HG03571 (cell line): Measurements from ENCODE around the gene CCDC124.
"Not testable (repeated sequence)": the region's sequence is repeated elsewhere in the genome, so short reads cannot be mapped to it uniquely, and the experiment has no call there.

Experiments
- ATAC-seq: cut with Tn5 transposase; IDR thresholded peaks from one replicate; pipeline ENCODE4 v1.9.1; 2021; ENCODE audit not compliant: unreplicated experiment

The CCDC124 gene

GRCh38 chr19:17932485-17933338 is at the start of gene CCDC124:
Gene CCDC124 (plus strand): TSS chr19:17933015. CDS start chr19:17936421, 3,406 bp downstream.
- peak; percentile 60 for ATAC-seq

DNA sequence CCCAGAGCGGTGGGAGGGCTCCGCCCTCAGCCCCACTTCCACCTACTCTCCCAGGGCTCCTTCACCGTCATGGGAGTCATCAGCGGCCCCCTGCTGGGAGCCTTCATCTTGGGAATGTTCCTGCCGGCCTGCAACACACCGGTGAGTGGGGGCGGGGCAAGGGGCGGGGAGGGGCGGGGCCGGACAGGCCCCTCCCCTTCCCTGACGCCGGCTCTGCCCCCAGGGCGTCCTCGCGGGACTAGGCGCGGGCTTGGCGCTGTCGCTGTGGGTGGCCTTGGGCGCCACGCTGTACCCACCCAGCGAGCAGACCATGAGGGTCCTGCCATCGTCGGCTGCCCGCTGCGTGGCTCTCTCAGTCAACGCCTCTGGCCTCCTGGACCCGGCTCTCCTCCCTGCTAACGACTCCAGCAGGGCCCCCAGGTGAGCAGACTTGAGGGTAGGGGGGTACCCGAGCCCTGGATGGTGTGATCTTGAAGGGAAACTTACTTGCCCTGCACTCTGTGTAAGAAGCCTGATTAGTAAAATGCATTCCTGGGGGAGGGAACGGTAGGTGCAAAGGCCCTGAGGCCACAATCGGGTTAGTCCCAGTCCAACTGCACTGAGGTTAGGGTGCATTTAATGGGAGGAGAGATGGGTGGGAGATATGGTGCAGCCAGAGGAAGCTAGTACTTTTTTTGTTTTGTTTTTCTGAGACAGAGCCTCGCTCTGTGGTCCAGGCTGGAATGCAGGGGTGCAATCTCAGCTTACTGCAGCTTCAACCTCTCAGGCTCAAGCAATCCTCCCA is 49.0 kb upstream of the CCDC124 start:
- ATAC-seq: no peak

- ATAC-seq: no peak
Measured at GRCh38 chr19:17886515-17886914, 46.3 kb upstream of the CCDC124 start.

- ATAC-seq: not testable (repeated sequence)
Measured at GRCh38 chr19:17887221-17887620, 45.6 kb upstream of the CCDC124 start.

- ATAC-seq: no peak
Measured at GRCh38 chr19:17888260-17888659, 44.6 kb upstream of the CCDC124 start.

DNA sequence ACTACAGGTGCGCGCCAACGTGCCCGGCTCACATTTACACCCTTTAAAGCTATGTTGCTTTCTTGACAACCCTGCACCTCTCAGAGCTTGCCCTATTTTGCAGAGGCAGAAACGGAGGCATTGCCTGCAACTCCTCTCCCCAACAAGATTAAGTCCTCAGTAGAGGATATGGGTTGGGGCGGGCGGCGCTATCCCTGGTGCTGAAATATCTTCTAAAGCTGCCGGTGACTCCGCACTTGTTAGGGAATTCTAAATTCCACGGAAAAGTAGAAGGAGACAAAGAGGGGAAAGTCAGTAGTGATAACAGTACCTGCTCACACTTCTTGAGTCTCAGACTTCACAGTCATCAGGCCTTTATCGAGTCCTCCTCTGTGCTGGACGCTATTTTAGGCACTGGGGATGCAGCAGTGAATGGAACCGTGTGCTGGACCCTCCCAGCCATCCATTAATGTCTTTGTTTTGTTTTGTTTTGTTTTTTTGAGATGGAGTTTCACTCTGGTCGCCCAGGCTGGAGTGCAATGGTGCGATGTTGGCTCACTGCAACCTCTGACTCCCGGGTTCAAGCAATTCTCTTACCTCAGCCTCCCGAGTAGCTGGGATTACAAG is 43.1 kb upstream of the CCDC124 start:
- no peak for ATAC-seq

DNA sequence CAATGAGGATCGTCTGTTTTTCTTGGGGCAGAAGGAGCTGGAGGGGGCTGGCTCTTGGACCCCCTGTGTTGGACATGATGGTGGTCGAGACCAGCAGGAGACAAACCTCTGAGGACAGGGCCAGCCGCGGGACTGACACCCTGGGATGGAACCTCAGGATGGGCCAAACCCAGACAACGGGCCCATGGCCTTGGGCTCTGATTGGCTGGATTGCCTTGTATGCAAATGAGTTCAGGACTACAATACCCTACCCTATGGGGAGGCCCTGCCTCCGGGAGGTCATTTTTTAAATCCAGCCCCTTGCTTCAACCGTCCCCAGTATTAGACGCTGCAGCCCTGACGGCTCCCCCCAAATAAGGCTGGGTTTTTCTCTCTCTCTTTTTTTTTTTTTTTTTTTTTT is 39.0 kb upstream of the CCDC124 start:
- no peak for ATAC-seq

DNA sequence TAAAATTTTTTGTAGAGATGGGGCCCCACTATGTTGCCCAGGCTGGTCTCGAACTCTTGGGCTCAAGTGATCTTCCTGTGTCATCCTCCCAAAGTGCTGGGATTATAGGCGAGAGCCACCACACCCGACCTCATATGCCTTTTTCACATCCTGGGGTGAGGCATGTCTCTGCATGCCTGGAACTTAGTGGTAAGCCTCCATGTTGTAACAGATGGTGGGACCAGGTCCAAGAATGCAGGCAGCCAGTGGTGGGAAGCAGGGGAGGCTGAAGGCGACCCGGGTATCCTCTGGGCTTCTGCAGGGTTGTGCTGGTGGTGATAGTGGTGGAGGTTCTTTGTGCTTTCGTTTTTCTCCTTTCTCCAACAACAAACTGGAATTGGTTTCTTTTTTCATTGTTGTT is 30.1 kb upstream of the CCDC124 start:
- no peak for ATAC-seq

DNA sequence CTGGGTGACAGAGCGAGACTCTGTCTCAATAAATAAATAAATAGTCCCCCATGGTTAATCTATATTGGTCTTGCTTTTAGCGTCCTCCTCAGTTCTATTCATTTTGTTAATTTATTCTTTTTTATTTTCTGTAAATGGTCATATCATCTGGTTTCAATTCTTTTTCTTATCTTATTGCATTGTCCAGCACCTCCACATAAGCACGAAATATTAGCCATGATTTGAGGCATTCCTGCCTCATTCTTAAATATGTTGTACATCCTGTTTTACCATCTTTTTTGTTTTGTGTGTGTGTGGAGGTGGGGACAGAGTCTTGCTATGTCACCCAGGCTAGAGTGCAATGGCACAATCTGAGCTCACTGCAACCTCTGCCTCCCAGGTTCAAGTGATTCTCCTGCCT is 24.6 kb upstream of the CCDC124 start:
- no peak for ATAC-seq

DNA sequence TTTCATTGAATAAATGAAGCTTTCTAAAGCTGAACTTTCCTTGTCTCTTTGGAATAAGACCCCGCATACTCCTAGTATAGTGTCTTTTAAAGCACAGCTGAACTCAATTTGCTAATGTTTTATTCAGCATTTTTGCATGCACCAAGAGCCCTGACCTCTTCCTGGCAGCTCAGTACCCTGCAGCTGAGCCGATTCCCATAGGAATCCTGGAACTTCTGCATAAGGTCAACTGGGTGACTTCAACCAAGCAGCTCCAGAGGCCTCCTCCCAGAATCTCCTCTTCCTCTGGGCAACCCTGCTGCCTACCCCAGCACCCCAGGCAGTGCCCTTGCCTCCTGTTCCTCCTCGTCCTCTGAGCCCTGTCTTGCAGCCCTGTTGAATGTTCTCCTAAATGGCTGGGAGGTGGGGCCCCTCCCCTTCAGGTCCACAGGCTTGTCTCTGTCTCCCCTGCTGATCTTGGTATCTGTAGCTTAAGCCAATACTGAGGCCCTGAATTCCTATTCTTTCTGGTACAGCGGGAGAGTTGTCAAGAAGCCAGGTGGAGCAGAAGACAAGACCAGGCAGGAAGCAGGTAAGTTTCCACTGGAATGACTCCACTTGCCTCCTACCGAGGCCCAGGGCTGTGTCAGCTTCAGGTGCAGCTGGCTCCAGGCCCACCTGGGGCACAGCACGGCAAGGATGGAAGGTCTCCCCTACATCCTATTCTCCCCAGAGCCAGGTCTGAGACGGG is 23.6 kb upstream of the CCDC124 start:
- no peak for ATAC-seq

GRCh38 chr19:17910791-17911360 is 21.9 kb upstream of the CCDC124 start:
- ATAC-seq: no peak

- no peak for ATAC-seq
Measured at GRCh38 chr19:17915940-17916593, 16.7 kb upstream of the CCDC124 start.

- not testable (repeated sequence) for ATAC-seq
Measured at GRCh38 chr19:17918151-17918550, 14.7 kb upstream of the CCDC124 start.

GRCh38 chr19:17919122-17919521 is 13.7 kb upstream of the CCDC124 start:
- not testable (repeated sequence) for ATAC-seq

- ATAC-seq: no peak
Measured at GRCh38 chr19:17920527-17920926, 12.3 kb upstream of the CCDC124 start.

DNA sequence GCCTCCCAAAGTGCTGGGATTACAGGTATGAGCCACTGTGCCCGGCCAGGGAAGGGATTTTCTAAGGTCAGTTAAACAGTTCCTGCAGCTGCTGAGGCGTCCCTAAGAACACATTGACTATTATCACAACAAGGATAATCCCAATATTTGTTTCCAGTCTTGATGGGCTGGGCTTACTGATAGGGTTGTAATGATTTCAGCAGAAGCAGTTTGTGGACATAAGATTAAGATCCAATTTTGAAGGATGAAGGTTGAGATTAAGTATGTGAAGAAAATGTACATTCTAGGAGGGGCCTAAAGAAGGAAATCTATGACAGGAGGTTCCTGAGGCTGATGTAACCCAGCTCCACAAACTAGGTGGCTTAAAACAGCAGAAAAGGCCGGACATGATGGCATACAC is 10.7 kb upstream of the CCDC124 start:
- ATAC-seq: no peak

DNA sequence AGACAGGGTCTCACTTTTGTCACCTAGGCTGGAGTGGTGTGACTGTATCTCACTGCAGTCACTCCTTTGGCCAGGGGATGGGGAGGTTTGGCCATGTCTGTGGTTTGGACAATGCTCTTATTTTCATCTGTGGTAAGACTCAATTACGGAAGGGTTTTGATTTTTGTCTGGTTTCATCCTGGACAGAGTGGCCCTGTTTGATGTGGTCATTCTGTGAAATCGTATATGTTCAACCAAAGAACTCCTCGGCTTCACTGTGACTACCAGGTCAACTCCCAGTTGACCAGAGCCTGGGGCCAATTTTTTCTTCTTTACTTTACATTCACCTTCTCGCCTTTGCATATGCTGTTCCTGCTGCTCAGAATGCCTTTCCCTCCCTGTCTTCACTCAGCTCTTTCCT is 6.8 kb upstream of the CCDC124 start:
- no peak for ATAC-seq

DNA sequence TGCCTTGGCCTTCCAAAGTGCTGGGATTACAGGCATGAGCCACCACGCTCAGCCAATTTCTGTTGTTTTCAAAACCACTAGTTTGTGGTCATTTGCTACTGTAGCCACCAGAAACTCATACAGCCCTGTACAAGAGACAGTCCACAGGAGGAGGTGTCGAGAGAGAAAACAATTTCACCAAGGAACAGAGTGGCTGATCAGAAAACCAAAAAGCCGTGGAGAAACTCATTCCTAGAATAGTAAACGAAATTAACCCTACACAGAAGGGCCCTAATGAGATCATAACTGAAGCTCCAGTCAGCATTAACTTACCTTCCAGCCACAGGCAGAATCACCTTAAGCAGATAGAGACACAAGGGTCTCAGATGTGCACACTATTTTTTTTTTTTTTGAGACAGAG is 3.8 kb upstream of the CCDC124 start:
- no peak for ATAC-seq

- no peak for ATAC-seq
Measured at GRCh38 chr19:17931532-17932191, 1.2 kb upstream of the CCDC124 start.
